ENCODE results near the gene CFAP46.

- no peak for TF ChIP-seq GATA3 (IDR thresholded peaks at IDR 0.05; ENCODE audit: low read depth, low read length)
- no peak for TF ChIP-seq GATA2 (IDR thresholded peaks at IDR 0.05; ENCODE audit: low read depth, low read length)
Observed at GRCh38 chr10:132900211-132900756, 42.1 kb downstream of the CFAP46 start.

Measured in SH-SY5Y (cell line).